WTC11 (cell line): ENCODE measurements around the gene RING1. TPM values are rescaled to one million over a fixed set of nuclear protein-coding genes. Genes with fewer than 3 reads are reported as not detected.
A peak's percentile ranks its signal among the peaks of the same experiment; 100 is the strongest.

Source experiments
- AFF4 ChIP-seq: sonication (generic); formaldehyde crosslinking; IDR thresholded peaks from 2 replicates; pipeline ENCODE4 v1.8.1; 2023; ENCODE audit warnings: mild to moderate bottlenecking, missing genetic modification reagents, borderline replicate concordance
- CREB1 ChIP-seq: sonication (generic); formaldehyde crosslinking; IDR thresholded peaks from 2 replicates; pipeline ENCODE4 v1.8.0; 2023; ENCODE audit warnings: mild to moderate bottlenecking, missing genetic modification reagents
- CREM ChIP-seq: sonication (generic); formaldehyde crosslinking; IDR thresholded peaks from 2 replicates; pipeline ENCODE4 v1.8.1; 2022; ENCODE audit warnings: mild to moderate bottlenecking, missing genetic modification reagents, moderate library complexity
- FOXP1 ChIP-seq: sonication (generic); formaldehyde crosslinking; IDR thresholded peaks from 2 replicates; pipeline ENCODE4 v1.8.0; 2022; ENCODE audit warnings: missing genetic modification reagents, mild to moderate bottlenecking, moderate library complexity, borderline replicate concordance
- FOXP4 ChIP-seq: sonication (generic); formaldehyde crosslinking; IDR thresholded peaks from 2 replicates; pipeline ENCODE4 v1.8.0; 2022; ENCODE audit warnings: mild to moderate bottlenecking, missing genetic modification reagents
- HMGXB4 ChIP-seq: sonication (generic); formaldehyde crosslinking; IDR thresholded peaks from 2 replicates; pipeline ENCODE4 v1.8.1; 2023; ENCODE audit warnings: mild to moderate bottlenecking, moderate library complexity, missing genetic modification reagents
- JUN ChIP-seq: sonication (generic); formaldehyde crosslinking; IDR thresholded peaks from 2 replicates; pipeline ENCODE4 v1.8.0; 2023; ENCODE audit warnings: mild to moderate bottlenecking, missing genetic modification reagents
- NFATC4 ChIP-seq: fragments of 250-450 bp; sonication (Bioruptor Pico); IDR thresholded peaks from 2 replicates; pipeline ENCODE4 v1.9.0; 2021; ENCODE audit warnings: mild to moderate bottlenecking
- NFYB ChIP-seq: sonication (generic); formaldehyde crosslinking; conservative IDR thresholded peaks from 2 replicates; pipeline ENCODE4 v1.8.0; 2022; ENCODE audit warnings: low read depth, missing genetic modification reagents
- NR1H2 ChIP-seq: sonication (generic); formaldehyde crosslinking; IDR thresholded peaks from 2 replicates; pipeline ENCODE4 v1.9.0; 2021; ENCODE audit warnings: mild to moderate bottlenecking, moderate library complexity, missing genetic modification reagents
- RELA ChIP-seq: sonication (generic); formaldehyde crosslinking; IDR thresholded peaks from 2 replicates; pipeline ENCODE4 v1.8.1; 2022; ENCODE audit warnings: missing genetic modification reagents, mild to moderate bottlenecking, borderline replicate concordance
- RORB ChIP-seq: fragments of 250-450 bp; sonication (Bioruptor Pico); IDR thresholded peaks from 2 replicates; pipeline ENCODE4 v1.9.0; 2021; ENCODE audit warnings: mild to moderate bottlenecking
- SOX15 ChIP-seq: fragments of 250-450 bp; sonication (Bioruptor Pico); IDR thresholded peaks from 2 replicates; pipeline ENCODE4 v1.9.0; 2021; ENCODE audit warnings: mild to moderate bottlenecking
- SP1 ChIP-seq: sonication (generic); formaldehyde crosslinking; conservative IDR thresholded peaks from 2 replicates; pipeline ENCODE4 v1.8.1; 2022; ENCODE audit warnings: missing genetic modification reagents
- TEAD1 ChIP-seq: sonication (generic); formaldehyde crosslinking; IDR thresholded peaks from 2 replicates; pipeline ENCODE4 v1.8.0; 2022; ENCODE audit warnings: mild to moderate bottlenecking, missing genetic modification reagents
- TEAD4 ChIP-seq: sonication (generic); formaldehyde crosslinking; IDR thresholded peaks from 2 replicates; pipeline ENCODE4 v1.8.0; 2022; ENCODE audit warnings: mild to moderate bottlenecking, missing genetic modification reagents
- ZNF219 ChIP-seq: sonication (generic); formaldehyde crosslinking; IDR thresholded peaks from 2 replicates; pipeline ENCODE4 v1.8.0; 2023; ENCODE audit warnings: missing genetic modification reagents, mild to moderate bottlenecking, borderline replicate concordance
- ZNF416 ChIP-seq: fragments of 250-450 bp; sonication (Bioruptor Pico); IDR thresholded peaks from 2 replicates; pipeline ENCODE4 v1.9.0; 2021; ENCODE audit warnings: mild to moderate bottlenecking, inconsistent platforms
- ZNF423 ChIP-seq: fragments of 250-450 bp; sonication (Bioruptor Pico); IDR thresholded peaks from 2 replicates; pipeline ENCODE4 v2.1.2; 2022; ENCODE audit warnings: mild to moderate bottlenecking, moderate library complexity
- ZNF512 ChIP-seq: sonication (generic); formaldehyde crosslinking; IDR thresholded peaks from 2 replicates; pipeline ENCODE4 v1.8.1; 2022; ENCODE audit warnings: missing genetic modification reagents, borderline replicate concordance
- total RNA-seq: library from RNA; stranded (reverse); gene quantifications from 3 replicates; pipeline ENCODE4 v1.2.3, GENCODE V29; 2021
- TF ChIP-seq, protein P1 (sequence below): sonication (generic); formaldehyde crosslinking; IDR thresholded peaks from 2 replicates; pipeline ENCODE4 v1.8.1; 2023; ENCODE audit warnings: mild to moderate bottlenecking, missing genetic modification reagents
- TF ChIP-seq, protein P2 (sequence below): fragments of 250-450 bp; sonication (Bioruptor Pico); IDR thresholded peaks from 2 replicates; pipeline ENCODE4 v1.9.0; 2021; ENCODE audit warnings: mild to moderate bottlenecking
- TF ChIP-seq, protein P3 (sequence below): sonication (generic); formaldehyde crosslinking; IDR thresholded peaks from 2 replicates; pipeline ENCODE4 v1.8.0; 2023; ENCODE audit warnings: missing genetic modification reagents, mild to moderate bottlenecking, borderline replicate concordance

Gene RING1
- total RNA-seq, 1 experiment from 2014 or later: 26.6 TPM

- TF ChIP-seq ZNF219 (CRISPR knock-in tag) (peak; percentile 85; the same call in 1 of the 2 replicates), TEAD4 (CRISPR knock-in tag) (no peak), CREM (CRISPR knock-in tag) (no peak; the same call in 1 of the 2 replicates), FOXP4 (CRISPR knock-in tag) (peak; percentile 87), ZNF416 (no peak), SOX15 (no peak), ZNF512 (no peak), ZNF423 (CRISPR knock-in tag) (no peak), RELA (CRISPR knock-in tag) (peak; percentile 51; the same call in 1 of the 2 replicates), FOXP1 (CRISPR knock-in tag) (peak; percentile 97), TEAD1 (CRISPR knock-in tag) (no peak), NR1H2 (CRISPR knock-in tag) (no peak), CREB1 (peak; percentile 9; the same call in 1 of the 2 replicates), RORB (peak; percentile 13; the same call in 1 of the 2 replicates), JUN (CRISPR knock-in tag) (no peak), AFF4 (CRISPR knock-in tag) (no peak), NFATC4 (CRISPR knock-in tag) (no peak), NFYB (CRISPR knock-in tag) (0 out of 2 replicates have a peak, but pooled peaks have one; percentile 21), SP1 (CRISPR knock-in tag) (peak; percentile 88), HMGXB4 (CRISPR knock-in tag) (peak; percentile 83; the same call in 1 of the 2 replicates)
- TF ChIP-seq, protein P1, sequence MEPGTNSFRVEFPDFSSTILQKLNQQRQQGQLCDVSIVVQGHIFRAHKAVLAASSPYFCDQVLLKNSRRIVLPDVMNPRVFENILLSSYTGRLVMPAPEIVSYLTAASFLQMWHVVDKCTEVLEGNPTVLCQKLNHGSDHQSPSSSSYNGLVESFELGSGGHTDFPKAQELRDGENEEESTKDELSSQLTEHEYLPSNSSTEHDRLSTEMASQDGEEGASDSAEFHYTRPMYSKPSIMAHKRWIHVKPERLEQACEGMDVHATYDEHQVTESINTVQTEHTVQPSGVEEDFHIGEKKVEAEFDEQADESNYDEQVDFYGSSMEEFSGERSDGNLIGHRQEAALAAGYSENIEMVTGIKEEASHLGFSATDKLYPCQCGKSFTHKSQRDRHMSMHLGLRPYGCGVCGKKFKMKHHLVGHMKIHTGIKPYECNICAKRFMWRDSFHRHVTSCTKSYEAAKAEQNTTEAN (CRISPR knock-in tag): peak; percentile 93
- TF ChIP-seq, protein P2, sequence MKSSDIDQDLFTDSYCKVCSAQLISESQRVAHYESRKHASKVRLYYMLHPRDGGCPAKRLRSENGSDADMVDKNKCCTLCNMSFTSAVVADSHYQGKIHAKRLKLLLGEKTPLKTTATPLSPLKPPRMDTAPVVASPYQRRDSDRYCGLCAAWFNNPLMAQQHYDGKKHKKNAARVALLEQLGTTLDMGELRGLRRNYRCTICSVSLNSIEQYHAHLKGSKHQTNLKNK (CRISPR knock-in tag): no peak
- TF ChIP-seq, protein P3, sequence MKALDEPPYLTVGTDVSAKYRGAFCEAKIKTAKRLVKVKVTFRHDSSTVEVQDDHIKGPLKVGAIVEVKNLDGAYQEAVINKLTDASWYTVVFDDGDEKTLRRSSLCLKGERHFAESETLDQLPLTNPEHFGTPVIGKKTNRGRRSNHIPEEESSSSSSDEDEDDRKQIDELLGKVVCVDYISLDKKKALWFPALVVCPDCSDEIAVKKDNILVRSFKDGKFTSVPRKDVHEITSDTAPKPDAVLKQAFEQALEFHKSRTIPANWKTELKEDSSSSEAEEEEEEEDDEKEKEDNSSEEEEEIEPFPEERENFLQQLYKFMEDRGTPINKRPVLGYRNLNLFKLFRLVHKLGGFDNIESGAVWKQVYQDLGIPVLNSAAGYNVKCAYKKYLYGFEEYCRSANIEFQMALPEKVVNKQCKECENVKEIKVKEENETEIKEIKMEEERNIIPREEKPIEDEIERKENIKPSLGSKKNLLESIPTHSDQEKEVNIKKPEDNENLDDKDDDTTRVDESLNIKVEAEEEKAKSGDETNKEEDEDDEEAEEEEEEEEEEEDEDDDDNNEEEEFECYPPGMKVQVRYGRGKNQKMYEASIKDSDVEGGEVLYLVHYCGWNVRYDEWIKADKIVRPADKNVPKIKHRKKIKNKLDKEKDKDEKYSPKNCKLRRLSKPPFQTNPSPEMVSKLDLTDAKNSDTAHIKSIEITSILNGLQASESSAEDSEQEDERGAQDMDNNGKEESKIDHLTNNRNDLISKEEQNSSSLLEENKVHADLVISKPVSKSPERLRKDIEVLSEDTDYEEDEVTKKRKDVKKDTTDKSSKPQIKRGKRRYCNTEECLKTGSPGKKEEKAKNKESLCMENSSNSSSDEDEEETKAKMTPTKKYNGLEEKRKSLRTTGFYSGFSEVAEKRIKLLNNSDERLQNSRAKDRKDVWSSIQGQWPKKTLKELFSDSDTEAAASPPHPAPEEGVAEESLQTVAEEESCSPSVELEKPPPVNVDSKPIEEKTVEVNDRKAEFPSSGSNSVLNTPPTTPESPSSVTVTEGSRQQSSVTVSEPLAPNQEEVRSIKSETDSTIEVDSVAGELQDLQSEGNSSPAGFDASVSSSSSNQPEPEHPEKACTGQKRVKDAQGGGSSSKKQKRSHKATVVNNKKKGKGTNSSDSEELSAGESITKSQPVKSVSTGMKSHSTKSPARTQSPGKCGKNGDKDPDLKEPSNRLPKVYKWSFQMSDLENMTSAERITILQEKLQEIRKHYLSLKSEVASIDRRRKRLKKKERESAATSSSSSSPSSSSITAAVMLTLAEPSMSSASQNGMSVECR (CRISPR knock-in tag): 0 out of 2 replicates have a peak, but pooled peaks have one; percentile 6
Measured at GRCh38 chr6:33200219-33201146, 7.8 kb upstream of the RING1 start, which contains the start of the genes RXRB and SLC39A7 (continued).
